HEK293 (cell line): ENCODE data around the gene FBXL13.

Experiments used
- CTCF ChIA-PET: fragments of 350-600 bp; formaldehyde crosslinking; extraction: SDS; loops from one replicate; lab custom pipeline; 2021; ENCODE audit warnings: antibody characterized with exemption; lab: Yijun Ruan, JAX
- POLR2A ChIA-PET: fragments of 300-600 bp; formaldehyde crosslinking; extraction: SDS; loops from one replicate; lab custom pipeline; 2020; ENCODE audit warnings: antibody characterized with exemption, inconsistent platforms; lab: Yijun Ruan, JAX
- H3K27ac ChIP-seq: fragments of 200-500 bp; sonication (Bioruptor generic); 2 replicates; pipeline ENCODE4 v1.5.1; 2014; ENCODE audit warnings: low read depth, low read length, control low read depth, inconsistent platforms; ENCODE audit errors: extremely low read depth
- H3K36me3 ChIP-seq, 2 experiments: fragments of 200-500 bp in 1 of 2; sonication (Bioruptor generic) in 1 of 2; 1 replicate in 1 of 2; 2 replicates in 1 of 2; pipeline ENCODE4 v1.5.1; 2014 to 2017; ENCODE audit warnings: inconsistent platforms in 2 of 2, low read length in 2 of 2; ENCODE audit not compliant: control insufficient read depth in 2 of 2, insufficient read depth in 1 of 2
- H3K4me1 ChIP-seq: fragments of 200-500 bp; sonication (Bioruptor generic); 2 replicates; pipeline ENCODE4 v1.5.1; 2014; ENCODE audit warnings: mild to moderate bottlenecking, low read length, inconsistent platforms; ENCODE audit not compliant: control insufficient read depth, insufficient read depth
- H3K4me3 ChIP-seq: 2 replicates; pipeline ENCODE4 v1.5.1; 2011; ENCODE audit warnings: low read depth, mild to moderate bottlenecking, control low read depth, low read length, moderate library complexity
- H3K9me3 ChIP-seq: fragments of 200-500 bp; sonication (Bioruptor generic); 2 replicates; pipeline ENCODE4 v1.5.1; 2014; ENCODE audit warnings: low read depth, low read length, inconsistent platforms; ENCODE audit not compliant: control insufficient read depth, insufficient read depth
- GFI1B ChIP-seq: fragments of 450-650 bp; formaldehyde crosslinking; IDR thresholded peaks from 2 replicates; pipeline ENCODE4 v1.5.1; 2016; ENCODE audit warnings: missing biosample characterization, missing genetic modification characterization
- HIC1 ChIP-seq: fragments of 450-650 bp; formaldehyde crosslinking; IDR thresholded peaks from 2 replicates; pipeline ENCODE4 v1.5.1; 2016; ENCODE audit warnings: missing biosample characterization, missing genetic modification characterization
- KLF8 ChIP-seq: fragments of 450-650 bp; formaldehyde crosslinking; IDR thresholded peaks from 2 replicates; pipeline ENCODE4 v1.5.1; 2016; ENCODE audit warnings: missing biosample characterization, missing genetic modification characterization
- MYNN ChIP-seq: fragments of 450-650 bp; formaldehyde crosslinking; IDR thresholded peaks from 2 replicates; pipeline ENCODE4 v1.5.1; 2016; ENCODE audit warnings: missing biosample characterization, missing genetic modification characterization, borderline replicate concordance
- PRDM1 ChIP-seq: fragments of 450-650 bp; formaldehyde crosslinking; IDR thresholded peaks from 2 replicates; pipeline ENCODE4; 2016; ENCODE audit warnings: missing biosample characterization, missing genetic modification characterization
- PRDM10 ChIP-seq: fragments of 450-650 bp; formaldehyde crosslinking; IDR thresholded peaks from 2 replicates; pipeline ENCODE4 v1.5.1; 2016; ENCODE audit warnings: missing biosample characterization, missing genetic modification characterization
- SCRT1 ChIP-seq: fragments of 450-650 bp; formaldehyde crosslinking; IDR thresholded peaks from 2 replicates; pipeline ENCODE4 v1.5.1; 2016; ENCODE audit warnings: missing biosample characterization, missing genetic modification characterization, borderline replicate concordance
- ZBTB44 ChIP-seq: fragments of 450-650 bp; IDR thresholded peaks from 2 replicates; pipeline ENCODE4 v1.5.1; 2018; ENCODE audit warnings: missing biosample characterization, mild to moderate bottlenecking, missing genetic modification characterization
- ZNF169 ChIP-seq: fragments of 450-650 bp; formaldehyde crosslinking; IDR thresholded peaks from 2 replicates; pipeline ENCODE4 v1.5.1; 2016; ENCODE audit warnings: missing biosample characterization, missing genetic modification characterization
- ZNF223 ChIP-seq: fragments of 450-650 bp; formaldehyde crosslinking; IDR thresholded peaks from 2 replicates; pipeline ENCODE4 v1.5.1; 2016; ENCODE audit warnings: missing biosample characterization, missing genetic modification characterization
- ZNF24 ChIP-seq: fragments of 450-650 bp; formaldehyde crosslinking; IDR thresholded peaks from 2 replicates; pipeline ENCODE4 v1.5.1; 2016; ENCODE audit warnings: missing biosample characterization, missing genetic modification characterization
- ZNF302 ChIP-seq: fragments of 450-650 bp; formaldehyde crosslinking; IDR thresholded peaks from 2 replicates; pipeline ENCODE4 v1.5.1; 2016; ENCODE audit warnings: missing biosample characterization, missing genetic modification characterization, low read depth
- ZNF311 ChIP-seq: fragments of 450-650 bp; formaldehyde crosslinking; IDR thresholded peaks from 2 replicates; pipeline ENCODE4 v1.5.1; 2017; ENCODE audit warnings: missing biosample characterization, missing genetic modification characterization, borderline replicate concordance
- ZNF324 ChIP-seq: fragments of 450-650 bp; formaldehyde crosslinking; IDR thresholded peaks from 2 replicates; pipeline ENCODE4 v1.5.1; 2016; ENCODE audit warnings: missing biosample characterization, missing genetic modification characterization
- ZNF335 ChIP-seq: fragments of 450-650 bp; formaldehyde crosslinking; conservative IDR thresholded peaks from 2 replicates; pipeline ENCODE4 v1.5.1; 2016; ENCODE audit warnings: missing biosample characterization, missing genetic modification characterization
- ZNF48 ChIP-seq: fragments of 450-650 bp; formaldehyde crosslinking; IDR thresholded peaks from 2 replicates; pipeline ENCODE4 v1.5.1; 2016; ENCODE audit warnings: missing biosample characterization, missing genetic modification characterization
- ZNF548 ChIP-seq: fragments of 450-650 bp; formaldehyde crosslinking; IDR thresholded peaks from 2 replicates; pipeline ENCODE4 v1.5.1; 2016; ENCODE audit warnings: missing biosample characterization, missing genetic modification characterization
- ZNF561 ChIP-seq: fragments of 450-650 bp; IDR thresholded peaks from 2 replicates; pipeline ENCODE4 v1.5.1; 2018; ENCODE audit warnings: missing biosample characterization, missing genetic modification characterization, borderline replicate concordance
- ZNF610 ChIP-seq: fragments of 450-650 bp; formaldehyde crosslinking; IDR thresholded peaks from 2 replicates; pipeline ENCODE4 v1.5.1; 2016; ENCODE audit warnings: missing biosample characterization, missing genetic modification characterization, borderline replicate concordance
- ZNF624 ChIP-seq: fragments of 450-650 bp; formaldehyde crosslinking; IDR thresholded peaks from 2 replicates; pipeline ENCODE4 v1.5.1; 2017; ENCODE audit warnings: missing biosample characterization, missing genetic modification characterization
- ZNF776 ChIP-seq: fragments of 450-650 bp; formaldehyde crosslinking; IDR thresholded peaks from 2 replicates; pipeline ENCODE4 v1.5.0; 2017; ENCODE audit warnings: missing biosample characterization, missing genetic modification characterization, borderline replicate concordance
- ZSCAN23 ChIP-seq: fragments of 450-650 bp; formaldehyde crosslinking; IDR thresholded peaks from 2 replicates; pipeline ENCODE4 v1.5.1; 2016; ENCODE audit warnings: missing biosample characterization, missing genetic modification characterization
- TF ChIP-seq, protein P1 (sequence below): fragments of 450-650 bp; formaldehyde crosslinking; IDR thresholded peaks from 2 replicates; pipeline ENCODE4 v1.5.1; 2016; ENCODE audit warnings: missing biosample characterization, missing genetic modification characterization

The FBXL13 gene

DNA sequence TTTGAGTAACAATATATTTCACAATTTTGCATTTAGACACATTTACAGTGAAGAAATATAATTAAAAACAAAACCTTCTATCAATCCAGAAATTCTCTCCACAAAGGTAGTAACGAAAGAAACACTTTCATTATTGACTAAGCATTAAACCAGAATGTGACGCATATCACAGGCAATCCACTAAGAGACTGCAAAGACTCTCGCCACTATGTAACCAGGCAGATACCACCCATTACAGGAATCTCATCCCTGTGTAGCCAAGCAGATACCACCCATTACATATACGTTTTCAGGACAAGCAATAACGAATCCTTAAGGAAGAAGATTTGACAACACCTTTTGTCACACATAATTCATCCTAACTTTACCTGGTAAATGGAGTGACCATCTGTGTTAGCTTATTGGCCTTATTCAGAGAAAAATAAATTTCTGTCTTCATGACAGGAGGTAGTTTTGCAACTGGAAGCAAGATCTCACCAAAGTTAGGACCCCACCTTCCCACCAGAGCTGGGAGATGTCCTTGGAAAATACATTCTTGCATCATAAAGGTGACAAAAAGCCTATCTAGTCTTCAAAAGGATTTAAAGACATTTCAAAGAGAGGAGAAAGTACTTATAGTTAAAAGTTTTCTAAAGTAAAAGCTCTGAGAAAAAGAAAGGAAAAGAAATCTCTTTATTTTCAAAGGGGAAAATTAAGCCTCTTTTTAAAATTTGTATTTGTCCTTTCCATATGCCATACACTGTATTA lies 131.0 kb downstream of the FBXL13 start:
- H3K36me3 ChIP-seq, result no peaks in the 10 kb centered on the region
- ChIA-PET CTCF (no interaction called here), POLR2A (no interaction called here)
- no peaks in the 10 kb centered on the region for H3K4me1 ChIP-seq
- H3K9me3 ChIP-seq, result no peaks in the 10 kb centered on the region
- no peak for TF ChIP-seq ZNF624
- TF ChIP-seq GFI1B (tag by site-specific recombination), result no peak
- no peak for TF ChIP-seq ZBTB44 (tag by site-specific recombination)
- no peak for TF ChIP-seq SCRT1 (tag by site-specific recombination)
- 0 out of 2 replicates have a peak, but pooled peaks have one; percentile 42 for TF ChIP-seq PRDM1 (tag by site-specific recombination)
- no peak for TF ChIP-seq ZNF548 (tag by site-specific recombination)
- TF ChIP-seq ZNF776 (tag by site-specific recombination), result no peak
- H3K4me3 ChIP-seq, result no peak overlapping the region
- no peak overlapping the region for H3K27ac ChIP-seq

DNA sequence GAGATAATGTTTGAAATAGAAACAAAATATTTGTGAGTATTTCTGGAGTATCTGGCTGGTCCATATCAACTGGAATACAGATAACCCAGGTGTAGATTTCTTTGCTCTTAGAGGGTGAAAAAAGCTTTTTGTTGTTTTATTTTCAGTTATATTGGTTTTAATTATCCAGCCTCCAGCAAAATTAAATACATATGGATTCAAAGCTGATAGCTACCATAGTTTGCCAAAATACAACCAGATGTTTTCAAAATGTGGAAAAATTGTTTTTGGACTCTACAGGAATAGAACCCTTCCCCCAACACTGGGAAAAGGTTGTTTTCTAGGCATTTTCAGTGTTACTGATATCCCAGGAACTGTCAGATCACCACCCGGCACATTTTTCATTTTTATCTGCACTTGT lies 131.7 kb downstream of the FBXL13 start:
- Histone ChIP-seq H3K27ac (no peak overlapping the region), H3K36me3 (no peaks in the 10 kb centered on the region), H3K9me3 (no peaks in the 10 kb centered on the region), H3K4me1 (no peaks in the 10 kb centered on the region), H3K4me3 (no peak overlapping the region)
- CTCF ChIA-PET, result no interaction called here
- TF ChIP-seq MYNN, result no peak
- TF ChIP-seq ZNF311, result no peak
- no peak for TF ChIP-seq ZNF610
- TF ChIP-seq ZNF561 (tag by site-specific recombination), result no peak
- no peak for TF ChIP-seq PRDM10 (tag by site-specific recombination)
- POLR2A ChIA-PET, result no interaction called here

DNA sequence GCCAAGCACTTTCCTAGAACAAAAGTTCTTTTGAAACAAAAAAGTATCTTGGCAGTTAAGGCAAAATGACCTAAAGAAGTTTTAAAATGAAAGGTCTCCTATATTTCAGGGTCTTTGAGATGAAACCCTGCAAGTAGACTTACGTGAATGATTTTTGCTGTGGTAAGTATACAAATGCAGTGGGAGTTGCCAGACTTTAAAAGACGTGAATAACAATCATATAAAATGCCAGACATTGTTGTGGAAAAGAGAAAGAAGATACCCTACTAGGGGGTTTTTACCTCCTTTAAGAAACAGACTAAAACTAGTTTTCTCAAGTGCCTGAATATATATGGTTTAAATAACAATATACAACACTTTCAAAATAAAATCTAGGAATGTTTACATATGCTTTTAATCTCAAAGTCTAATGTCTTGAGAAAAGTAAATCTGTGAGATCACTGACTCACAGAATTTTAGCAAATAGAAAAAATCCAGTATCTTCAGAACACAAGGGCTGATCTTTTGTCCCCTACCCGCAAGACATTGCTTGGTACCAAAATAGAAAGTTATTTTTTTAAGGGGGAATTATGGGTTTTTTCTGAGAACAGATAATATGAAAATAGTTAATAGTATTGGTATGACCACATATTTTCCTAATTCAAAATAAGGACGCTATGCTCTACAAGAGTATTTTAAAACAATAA lies 132.3 kb downstream of the FBXL13 start:
- no peaks in the 10 kb centered on the region for H3K36me3 ChIP-seq
- no peak overlapping the region for H3K4me3 ChIP-seq
- no peak overlapping the region for H3K27ac ChIP-seq
- H3K9me3 ChIP-seq, result no peaks in the 10 kb centered on the region
- H3K4me1 ChIP-seq, result no peaks in the 10 kb centered on the region
- POLR2A ChIA-PET, result no interaction called here
- CTCF ChIA-PET, result no interaction called here
- no peak for TF ChIP-seq ZNF324
- TF ChIP-seq KLF8 (tag by site-specific recombination), result no peak
- TF ChIP-seq ZNF302 (tag by site-specific recombination), result no peak
- TF ChIP-seq, protein P1, sequence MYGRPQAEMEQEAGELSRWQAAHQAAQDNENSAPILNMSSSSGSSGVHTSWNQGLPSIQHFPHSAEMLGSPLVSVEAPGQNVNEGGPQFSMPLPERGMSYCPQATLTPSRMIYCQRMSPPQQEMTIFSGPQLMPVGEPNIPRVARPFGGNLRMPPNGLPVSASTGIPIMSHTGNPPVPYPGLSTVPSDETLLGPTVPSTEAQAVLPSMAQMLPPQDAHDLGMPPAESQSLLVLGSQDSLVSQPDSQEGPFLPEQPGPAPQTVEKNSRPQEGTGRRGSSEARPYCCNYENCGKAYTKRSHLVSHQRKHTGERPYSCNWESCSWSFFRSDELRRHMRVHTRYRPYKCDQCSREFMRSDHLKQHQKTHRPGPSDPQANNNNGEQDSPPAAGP, result no peak
- no peak for TF ChIP-seq ZNF223 (tag by site-specific recombination)
- no peak for TF ChIP-seq ZNF48 (tag by site-specific recombination)
- no peak for TF ChIP-seq ZNF335 (tag by site-specific recombination)
- no peak for TF ChIP-seq ZSCAN23 (tag by site-specific recombination)
- no peak for TF ChIP-seq ZNF24 (tag by site-specific recombination)
- no peak for TF ChIP-seq ZNF169 (tag by site-specific recombination)
- no peak for TF ChIP-seq HIC1
